SK-N-SH (cell line): ENCODE data around the gene NUAK2.

ENCODE experiments used
- CHD2 ChIP-seq: fragments of 150-350 bp; IDR thresholded peaks from 2 replicates; pipeline ENCODE4 v1.6.1; 2018; ENCODE audit warnings: low read length; ENCODE audit not compliant: partially characterized antibody
- CTCF ChIP-seq: fragments of 200-600 bp; sonication (generic); IDR thresholded peaks from 2 replicates; pipeline ENCODE4 v1.6.1; 2017; ENCODE audit warnings: antibody characterized with exemption, mild to moderate bottlenecking, moderate library complexity
- EP300 ChIP-seq, 2 experiments: IDR thresholded peaks; 2 replicates each; pipeline versions ENCODE4 v1.4.0 to v1.6.1; 2012; ENCODE audit warnings: borderline replicate concordance in 1 of 2, low read depth in 1 of 2, low read length in 1 of 2
- POLR2AphosphoS5 ChIP-seq: IDR thresholded peaks from 2 replicates; pipeline ENCODE4 v1.6.1; 2012; ENCODE audit warnings: low read depth, low read length
- RFX5 ChIP-seq: IDR thresholded peaks from 2 replicates; pipeline ENCODE4 v1.6.1; 2012; ENCODE audit warnings: mild to moderate bottlenecking, improper control_type of control experiment, low read length
- SIN3A ChIP-seq: IDR thresholded peaks from 2 replicates; pipeline ENCODE4 v1.6.1; 2012; ENCODE audit warnings: low read depth, mild to moderate bottlenecking, low read length, moderate library complexity, borderline replicate concordance

- no peak for TF ChIP-seq CTCF
- no peak for TF ChIP-seq RFX5
- TF ChIP-seq EP300 (IDR thresholded peaks at IDR 0.05; ENCODE audit: borderline replicate concordance in 1 of 2, low read depth in 1 of 2, low read length in 1 of 2), result no peak
- TF ChIP-seq POLR2AphosphoS5, result no peak
- no peak for TF ChIP-seq SIN3A
- TF ChIP-seq CHD2, result no peak
Measured at GRCh38 chr1:205346956-205347574, 25.5 kb upstream of the NUAK2 start.
